Measurements from ENCODE around the gene GATA3. TPM values are rescaled to one million over a fixed set of nuclear protein-coding genes. Genes with fewer than 3 reads are reported as not detected.

The GATA3 gene
- total and polyA plus RNA-seq, 9 of the 15 experiments (the other 6 are each of a cell fraction or from before 2014, with no cell fraction given) = 0.01 to 0.24 (median 0.09) TPM; not detected in 6

GRCh38 chr10:8072211-8072610, 17.7 kb downstream of the GATA3 start:
- FAIRE-seq = no peak
- H3K4me2 ChIP-seq (ENCODE audit: insufficient read depth, low read length) = no peak overlapping the region
- H3K27ac ChIP-seq (ENCODE audit: extremely low read depth, low read depth, low read length) = no peak overlapping the region
- peaks cover 29 to 47% of the 10 kb centered on the region in 2 experiments; a peak in 4 of 5 replicates for H3K27me3 ChIP-seq (ENCODE audit: control insufficient read depth in 2 of 2, insufficient read depth in 2 of 2, low read length in 2 of 2)
- no peaks in the 10 kb centered on the region for H3K9me1 ChIP-seq (ENCODE audit: control insufficient read depth, insufficient read depth, low read length)
- no peak overlapping the region for H2AFZ ChIP-seq (ENCODE audit: low read depth, low read length)
- no peak overlapping the region for H3K4me3 ChIP-seq
- ChIA-PET POLR2A (interaction anchor here (0.6 to 1.1 kb wide), 4 partner anchors 9 to 451 kb away, joined by 3 to 5 read pairs (median 4); no protein-coding TSS in a partner anchor), CTCF (ENCODE audit: low intra/inter-chr PET ratio) (no interaction called here)
- no peak for ATAC-seq
- H3K79me2 ChIP-seq (ENCODE audit: control insufficient read depth, insufficient read depth, low read length) = no peaks in the 10 kb centered on the region
- H3K9me3 ChIP-seq (replicated peaks; ENCODE audit: control insufficient read depth, insufficient read depth, low read depth, low read length) = no peaks in the 10 kb centered on the region
- no peaks in the 10 kb centered on the region for H3K36me3 ChIP-seq (ENCODE audit: control insufficient read depth, insufficient read depth, low read length)
- intact Hi-C loops (cut with micrococcal nuclease) = no loop called here
- no TSS peak for BruUV-seq (replicated peaks)
- no peak overlapping the region for H3K9ac ChIP-seq (ENCODE audit: insufficient read depth in 1 of 2, low read depth in 2 of 2, low read length in 2 of 2)
- WGBS (ENCODE audit: insufficient coverage, low coverage, missing lambda C conversion rate) = 4% methylated on average over 4 of the region's 4 CpGs
- in situ Hi-C loops (cut with MboI) = no loop called here
- H3K4me1 ChIP-seq (replicated peaks in 1 of 2; ENCODE audit: control insufficient read depth in 2 of 2, insufficient read depth in 2 of 2, low read length in 2 of 2) = peaks cover 0 to 3% of the 10 kb centered on the region in 2 experiments; a peak in 1 of 5 replicates
- no peak for DNase-seq (ENCODE audit: extremely low read depth in 1 of 4, low spot score in 3 of 4)
- H4K20me1 ChIP-seq (replicated peaks; ENCODE audit: control insufficient read depth, insufficient read depth, low read length) = no peaks in the 10 kb centered on the region
- TF ChIP-seq ZNF143 (CRISPR knock-in tag; IDR thresholded peaks at IDR 0.05) (no peak), BCLAF1 (IDR thresholded peaks at IDR 0.05; ENCODE audit: borderline replicate concordance in 1 of 2, control insufficient read depth in 1 of 2, low read depth in 2 of 2, low read length in 1 of 2) (no peak), DMBX1 (CRISPR knock-in tag; IDR thresholded peaks at IDR 0.05; ENCODE audit: borderline replicate concordance) (no peak), NFIX (CRISPR knock-in tag; IDR thresholded peaks at IDR 0.05; ENCODE audit: low read depth) (no peak), GTF2B (IDR thresholded peaks at IDR 0.05; ENCODE audit: extremely low read depth, insufficient read length) (no peak), ERF (CRISPR knock-in tag; IDR thresholded peaks at IDR 0.05) (no peak), GTF2E2 (tag; IDR thresholded peaks at IDR 0.05) (no peak), DNMT1 (IDR thresholded peaks at IDR 0.05) (no peak), CREB3 (tag; conservative IDR thresholded peaks at IDR 0.05; ENCODE audit: low read depth) (no peak), YBX1 (IDR thresholded peaks at IDR 0.05) (no peak), ZNF696 (CRISPR knock-in tag; conservative IDR thresholded peaks at IDR 0.05) (no peak), ZNF655 (CRISPR knock-in tag; IDR thresholded peaks at IDR 0.05) (no peak), GATAD2B (IDR thresholded peaks at IDR 0.05; ENCODE audit: borderline replicate concordance) (no peak), THRAP3 (IDR thresholded peaks at IDR 0.05; ENCODE audit: borderline replicate concordance) (no peak), PRPF4 (IDR thresholded peaks at IDR 0.05; ENCODE audit: insufficient read depth, low read depth, low read length, poor library complexity, severe bottlenecking) (no peak)
